ENCODE measurements around the gene SORCS2.

- TF ChIP-seq CTCF (IDR thresholded peaks at IDR 0.05) (no peak), EZH2 (IDR thresholded peaks at IDR 0.05; ENCODE audit: borderline replicate concordance, insufficient read depth, low read depth, low read length, poor library complexity, severe bottlenecking) (no peak)
Measured at GRCh38 chr4:7328162-7328912, 136.0 kb downstream of the SORCS2 start.
